HG03457 (cell line): ENCODE measurements around the gene AKT3.
A peak's percentile ranks its signal among the peaks of the same experiment; 100 is the strongest.

Experiments used
- ATAC-seq: cut with Tn5 transposase; IDR thresholded peaks from one replicate; pipeline ENCODE4 v1.9.1; 2021; ENCODE audit warnings: moderate number of reproducible peaks; ENCODE audit not compliant: unreplicated experiment

Gene AKT3

GRCh38 chr1:243733670-243734307 is 116.3 kb downstream of the AKT3 start:
- ATAC-seq, result no peak

- no peak for ATAC-seq
Observed at GRCh38 chr1:243732637-243733036, 117.4 kb downstream of the AKT3 start.

GRCh38 chr1:243731974-243732625 is 117.9 kb downstream of the AKT3 start:
- no peak for ATAC-seq

GRCh38 chr1:243731301-243731891 is 118.6 kb downstream of the AKT3 start:
- no peak for ATAC-seq

- ATAC-seq, result no peak
Observed at GRCh38 chr1:243730487-243731150, 119.4 kb downstream of the AKT3 start.

GRCh38 chr1:243729956-243730355 is 120.1 kb downstream of the AKT3 start:
- no peak for ATAC-seq

GRCh38 chr1:243727503-243728203 is 122.4 kb downstream of the AKT3 start:
- ATAC-seq, result peak; percentile 78

- no peak for ATAC-seq
Observed at GRCh38 chr1:243726806-243727502, 123.1 kb downstream of the AKT3 start.

- ATAC-seq, result no peak
Observed at GRCh38 chr1:243725846-243726245, 124.2 kb downstream of the AKT3 start.

GRCh38 chr1:243725075-243725474 is 125.0 kb downstream of the AKT3 start:
- ATAC-seq, result no peak

- ATAC-seq, result no peak
Observed at GRCh38 chr1:243723458-243724043, 126.5 kb downstream of the AKT3 start.

GRCh38 chr1:243723050-243723449 is 127.0 kb downstream of the AKT3 start:
- no peak for ATAC-seq

- no peak for ATAC-seq
Observed at GRCh38 chr1:243719476-243719875, 130.6 kb downstream of the AKT3 start.

- no peak for ATAC-seq
Observed at GRCh38 chr1:243718893-243719292, 131.2 kb downstream of the AKT3 start.

GRCh38 chr1:243718022-243718421 is 132.0 kb downstream of the AKT3 start:
- ATAC-seq, result no peak

GRCh38 chr1:243716906-243717305 is 133.1 kb downstream of the AKT3 start:
- no peak for ATAC-seq

GRCh38 chr1:243715285-243715684 is 134.8 kb downstream of the AKT3 start:
- no peak for ATAC-seq

- ATAC-seq, result no peak
Observed at GRCh38 chr1:243713470-243714186, 136.4 kb downstream of the AKT3 start.

GRCh38 chr1:243712941-243713340 is 137.1 kb downstream of the AKT3 start:
- no peak for ATAC-seq

- no peak for ATAC-seq
Observed at GRCh38 chr1:243712242-243712641, 137.8 kb downstream of the AKT3 start.
